GM08714 (cell line): ENCODE data around the gene OR10A6.

Experiments
- H3K4me3 ChIP-seq: fragments of 200-500 bp; sonication (Bioruptor generic); 2 replicates; pipeline ENCODE4 v1.5.1; 2014; ENCODE audit warnings: mild to moderate bottlenecking, low read length, inconsistent platforms
- ZNF274 ChIP-seq: IDR thresholded peaks from 2 replicates; pipeline ENCODE4 v1.6.1; 2012; ENCODE audit warnings: mild to moderate bottlenecking, low read depth, low read length

OR10A6 gene

DNA sequence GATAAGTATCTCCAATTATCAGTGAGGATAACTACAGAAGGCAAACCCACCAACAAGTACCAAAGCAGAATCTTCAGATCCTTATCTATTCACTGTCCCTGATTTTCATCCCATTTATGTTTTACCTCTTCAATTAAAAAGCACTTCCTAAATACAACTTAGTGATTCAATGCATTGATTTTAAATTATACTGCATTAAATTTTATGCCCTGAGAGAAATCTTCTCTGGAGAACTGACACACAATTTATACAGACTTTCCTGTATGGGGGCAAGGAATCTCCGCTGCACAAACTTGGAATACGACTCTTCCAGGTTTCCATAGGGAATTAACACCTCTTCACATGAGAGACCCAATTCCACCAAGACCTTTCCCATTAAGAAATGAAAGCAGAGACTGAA, 10.5 kb upstream of the OR10A6 start, which contains the start of gene OR10A3:
Gene OR10A3 (minus strand): TSS at position 101 of the 400 bp plus-strand sequence. CDS start 2,188 bp downstream, outside the sequence.
- no peak for TF ChIP-seq ZNF274
- H3K4me3 ChIP-seq = no peak within 1 kb of the TSS

DNA sequence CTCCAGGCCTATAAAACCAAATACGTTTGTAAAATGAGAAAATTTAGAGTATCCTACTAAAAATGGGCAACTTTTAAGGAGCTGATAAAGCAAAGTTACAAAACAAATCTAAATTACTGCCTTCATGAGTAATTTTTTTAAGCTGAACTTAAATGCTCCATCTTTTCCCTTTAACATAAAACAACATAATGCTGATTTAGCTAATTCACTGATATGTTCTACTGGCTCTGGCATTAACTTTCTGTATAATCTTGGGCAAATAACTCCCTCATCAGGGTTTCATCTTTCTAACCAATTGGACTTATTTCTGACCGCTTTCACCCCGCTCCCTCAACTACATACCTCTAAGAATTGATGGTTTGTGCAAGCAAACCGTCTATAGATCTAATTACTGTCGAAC, 10.1 kb upstream of the OR10A6 start:
- H3K4me3 ChIP-seq = no peak overlapping the region
- no peak for TF ChIP-seq ZNF274

DNA sequence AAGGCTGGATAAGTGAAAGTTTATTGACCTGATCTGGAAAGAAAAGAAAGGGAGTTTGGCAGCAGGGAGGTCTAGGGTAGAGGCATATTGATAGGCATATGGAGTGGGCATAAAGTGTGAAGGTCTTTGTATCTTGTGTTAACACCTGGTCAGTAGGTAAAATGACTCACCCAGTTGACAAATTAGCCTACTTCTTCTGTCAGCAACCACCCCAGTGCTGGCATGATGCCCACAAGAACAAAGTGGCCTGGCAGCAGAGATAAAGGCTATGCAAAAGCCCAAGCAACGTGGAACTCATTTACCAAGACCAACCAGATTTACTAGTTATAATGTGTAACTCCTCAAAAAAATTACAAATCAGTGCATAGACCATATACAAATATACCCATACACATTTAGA, 5.5 kb upstream of the OR10A6 start:
- TF ChIP-seq ZNF274 = no peak

DNA sequence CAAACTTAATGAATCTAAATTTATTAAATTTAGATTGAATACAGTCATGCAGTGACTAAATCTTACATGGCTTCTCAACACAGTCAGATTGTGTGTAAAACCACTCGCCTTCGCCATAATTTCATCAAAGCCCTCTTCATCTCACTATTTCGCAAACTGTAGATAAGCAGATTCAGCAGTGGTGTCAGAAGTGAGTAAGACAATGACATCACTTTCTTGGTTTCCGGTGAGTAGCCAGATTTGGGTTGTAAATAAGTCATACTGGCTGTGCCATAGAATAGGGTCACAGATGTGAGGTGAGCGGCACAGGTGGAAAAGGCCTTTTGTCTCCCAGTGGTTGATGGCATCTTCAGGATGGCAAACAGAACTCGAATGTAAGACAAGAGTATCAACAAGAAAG, 3.4 kb downstream of the OR10A6 start:
- H3K4me3 ChIP-seq = no peak overlapping the region
- no peak for TF ChIP-seq ZNF274

More for the DNA sequence above, 5.5 kb upstream of the OR10A6 start:
- H3K4me3 ChIP-seq = no peak overlapping the region

DNA sequence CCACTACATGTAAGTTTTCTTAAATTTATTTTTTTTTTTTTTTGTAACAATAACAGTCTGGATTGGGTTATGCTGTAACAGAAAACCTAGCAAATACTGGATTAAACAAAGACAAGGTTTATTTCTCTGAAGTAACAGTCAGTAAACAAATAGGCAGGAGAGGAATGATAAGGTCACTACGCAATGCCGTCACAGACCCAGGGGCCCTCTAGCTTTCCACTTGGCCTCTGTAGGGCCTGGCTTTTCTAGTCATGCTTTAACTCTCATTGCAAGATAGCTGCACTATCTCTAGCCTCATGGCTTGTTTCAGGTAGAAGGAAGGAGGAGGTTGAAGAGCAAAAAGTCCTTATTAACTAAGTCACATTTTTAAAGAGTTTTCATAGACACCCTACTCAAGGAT, 6.5 kb downstream of the OR10A6 start:
- TF ChIP-seq ZNF274 = no peak
- H3K4me3 ChIP-seq = no peak overlapping the region

DNA sequence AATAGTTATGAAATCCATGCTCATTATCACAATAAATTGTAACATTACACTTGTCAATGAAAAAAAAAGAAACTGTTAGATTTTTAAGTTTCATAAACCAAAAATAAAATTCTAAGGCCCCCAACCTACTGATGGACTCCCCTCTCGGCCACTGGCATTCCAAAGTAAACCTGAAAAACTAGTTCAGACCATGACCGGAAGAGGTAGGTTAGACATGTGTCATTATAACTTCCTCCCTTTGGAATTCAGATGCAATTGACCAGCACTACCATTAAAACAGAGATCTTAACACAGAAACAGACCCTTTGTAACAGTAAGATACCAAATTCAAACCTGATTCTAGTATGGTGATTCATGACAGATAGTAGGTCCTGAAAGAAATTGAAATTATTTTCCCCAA, 12.9 kb downstream of the OR10A6 start:
- TF ChIP-seq ZNF274 = no peak
- H3K4me3 ChIP-seq = no peak overlapping the region

DNA sequence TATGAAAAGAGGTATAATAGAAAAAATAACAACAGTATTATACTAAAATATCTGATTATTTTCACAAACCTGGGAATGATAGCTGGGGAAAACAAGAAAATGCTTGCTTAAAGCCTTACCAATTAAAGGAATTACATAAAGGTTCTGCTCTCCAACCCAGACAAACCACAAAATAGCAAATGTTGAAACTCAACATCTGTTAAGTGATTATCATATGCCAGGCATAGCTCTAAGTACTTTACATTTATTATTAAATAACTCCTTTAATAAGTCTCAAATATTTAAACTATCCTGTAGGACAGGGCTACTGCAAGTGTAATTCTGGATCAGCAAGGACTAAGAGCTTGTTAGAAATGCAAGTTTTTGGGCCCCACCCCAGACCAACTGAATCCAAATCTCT, 20.1 kb downstream of the OR10A6 start:
- TF ChIP-seq ZNF274 = no peak
- no peak overlapping the region for H3K4me3 ChIP-seq

DNA sequence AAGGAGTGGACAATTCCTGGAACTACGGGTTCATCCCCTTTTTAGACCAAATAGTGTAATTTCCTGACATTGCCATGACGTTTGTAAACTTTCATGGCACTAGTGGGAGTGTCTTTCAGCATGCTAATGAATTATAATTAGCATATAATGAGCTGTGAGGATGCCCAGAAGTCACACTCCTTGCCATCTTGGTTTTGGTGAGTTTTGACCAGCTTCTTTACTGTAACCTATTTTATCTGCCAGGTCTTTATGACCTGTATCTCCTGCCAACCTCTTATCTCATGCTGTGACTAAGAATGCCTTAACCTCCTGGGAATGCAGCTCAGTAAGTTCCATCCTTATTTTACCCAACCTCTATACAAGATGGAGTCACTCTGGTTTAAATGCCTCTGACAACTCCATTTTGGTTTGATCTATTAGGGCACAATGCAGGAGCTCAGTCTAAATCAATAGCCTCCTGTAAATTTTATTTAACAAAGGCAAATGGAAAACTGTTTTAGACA, 20.7 kb downstream of the OR10A6 start:
- H3K4me3 ChIP-seq = no peak overlapping the region
- TF ChIP-seq ZNF274 = no peak

DNA sequence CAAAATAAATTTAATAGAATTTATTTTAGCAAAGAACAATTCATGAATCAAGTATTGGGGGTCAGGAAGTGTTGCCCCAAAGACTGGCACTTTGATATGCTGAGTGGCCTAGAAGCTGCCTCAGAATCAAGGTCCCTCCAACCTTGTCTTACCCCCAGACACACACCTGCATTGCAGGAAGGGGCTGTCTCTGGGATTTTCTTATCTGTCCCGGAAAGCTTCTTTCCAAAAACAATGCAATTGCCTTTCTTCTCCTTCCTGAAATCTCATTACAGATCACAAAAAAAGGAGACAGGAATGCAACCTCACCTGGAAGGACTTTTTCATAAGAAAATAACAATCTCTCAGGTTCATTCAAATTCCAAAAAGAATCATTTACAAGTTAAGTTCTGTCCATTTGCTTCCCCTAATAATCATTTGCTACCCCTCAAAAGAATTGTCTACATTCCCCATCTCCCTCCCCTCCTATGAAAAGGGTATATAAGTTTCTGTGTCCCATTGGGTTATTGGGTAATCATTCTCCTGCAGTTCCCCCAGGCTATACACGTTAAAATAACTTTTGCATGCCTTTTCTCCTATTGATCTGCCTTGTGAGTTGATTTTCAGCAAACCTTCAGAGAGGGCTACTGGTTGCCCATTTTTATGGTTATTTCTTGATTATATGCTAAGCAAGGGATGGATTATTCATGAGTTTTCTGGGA, 21.3 kb downstream of the OR10A6 start:
- no peak for TF ChIP-seq ZNF274
- H3K4me3 ChIP-seq = no peak overlapping the region

DNA sequence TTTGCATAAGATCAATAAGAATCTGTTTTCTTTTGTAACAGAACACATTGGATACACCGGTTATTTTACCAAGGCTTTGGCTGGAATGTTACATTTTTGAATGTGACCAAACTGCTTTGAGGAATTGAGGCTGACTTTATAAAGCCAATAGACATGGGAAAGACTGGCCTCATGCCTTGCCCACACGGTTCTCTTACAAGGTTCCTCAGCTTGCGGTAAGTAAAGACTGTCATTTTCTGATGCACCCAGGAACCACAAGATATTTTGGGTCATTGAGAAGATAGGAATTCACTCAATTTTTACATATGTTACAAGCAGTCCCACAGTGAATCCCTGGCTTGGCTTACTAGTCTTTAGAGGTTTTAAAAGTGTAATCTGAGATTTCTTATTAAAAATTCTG, 23.9 kb downstream of the OR10A6 start:
- TF ChIP-seq ZNF274 = no peak
- H3K4me3 ChIP-seq = no peak overlapping the region

DNA sequence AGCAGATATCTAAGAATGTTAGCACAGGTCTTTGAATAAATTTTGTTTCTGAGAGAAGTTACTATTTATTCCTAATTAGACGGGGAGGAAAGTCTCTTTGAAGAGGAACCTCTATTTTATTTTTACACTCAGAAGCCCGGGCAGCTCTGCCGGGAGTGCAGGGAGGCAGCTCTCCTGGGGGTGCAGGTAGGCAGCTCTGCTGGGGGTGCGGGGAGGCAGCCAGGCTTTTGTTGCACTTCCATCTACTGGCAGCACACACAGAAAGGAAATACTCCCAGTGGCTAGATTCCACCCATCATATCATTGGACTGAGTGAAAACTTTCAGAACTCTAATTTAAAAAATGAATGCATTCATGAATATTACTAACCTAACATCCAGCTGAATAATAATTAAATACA, 24.6 kb downstream of the OR10A6 start:
- H3K4me3 ChIP-seq = no peak overlapping the region
- no peak for TF ChIP-seq ZNF274

DNA sequence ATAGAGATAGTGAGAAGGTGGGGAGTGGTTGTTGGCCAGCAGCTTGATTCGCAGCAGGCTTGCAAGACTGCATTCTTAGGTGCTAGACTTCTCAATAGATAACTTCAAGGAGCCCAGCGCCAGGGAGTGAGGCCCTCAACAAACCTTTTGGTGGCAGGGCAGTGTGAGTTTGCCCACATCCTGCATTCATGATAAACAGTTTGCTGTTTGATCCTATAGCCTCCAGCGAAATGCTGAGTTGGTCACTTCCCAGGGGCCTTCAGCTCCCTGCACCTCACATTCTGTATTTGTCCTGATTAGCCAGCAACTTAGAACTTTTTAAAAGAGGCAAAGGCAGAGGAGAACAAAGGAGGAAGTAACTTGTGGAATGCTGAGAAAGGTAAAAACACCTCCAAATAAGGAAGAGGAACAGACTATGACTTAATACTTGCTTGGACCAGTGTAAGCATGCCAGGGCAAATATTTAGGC, 25.1 kb downstream of the OR10A6 start:
- no peak for TF ChIP-seq ZNF274
- no peak overlapping the region for H3K4me3 ChIP-seq

DNA sequence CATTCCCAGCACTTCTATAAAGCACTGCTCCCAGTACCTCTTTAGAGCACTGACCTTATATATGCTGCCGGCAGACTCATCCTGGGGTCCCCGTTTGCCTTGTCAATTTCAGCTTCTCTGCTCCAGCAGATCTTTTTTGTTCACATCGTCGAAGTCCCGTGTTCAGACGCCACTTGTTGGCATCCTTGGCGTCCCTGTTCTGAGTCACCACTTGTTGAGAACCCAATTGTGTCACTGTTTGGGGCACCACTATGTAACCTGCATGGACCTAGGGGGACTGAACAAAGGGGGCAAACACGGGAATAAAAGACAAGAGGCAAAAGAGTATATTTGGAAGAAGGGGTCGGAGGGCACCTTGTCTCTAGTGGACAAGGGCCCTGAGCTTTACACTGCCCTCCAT, 25.5 kb downstream of the OR10A6 start:
- no peak for TF ChIP-seq ZNF274
- H3K4me3 ChIP-seq = no peak overlapping the region

DNA sequence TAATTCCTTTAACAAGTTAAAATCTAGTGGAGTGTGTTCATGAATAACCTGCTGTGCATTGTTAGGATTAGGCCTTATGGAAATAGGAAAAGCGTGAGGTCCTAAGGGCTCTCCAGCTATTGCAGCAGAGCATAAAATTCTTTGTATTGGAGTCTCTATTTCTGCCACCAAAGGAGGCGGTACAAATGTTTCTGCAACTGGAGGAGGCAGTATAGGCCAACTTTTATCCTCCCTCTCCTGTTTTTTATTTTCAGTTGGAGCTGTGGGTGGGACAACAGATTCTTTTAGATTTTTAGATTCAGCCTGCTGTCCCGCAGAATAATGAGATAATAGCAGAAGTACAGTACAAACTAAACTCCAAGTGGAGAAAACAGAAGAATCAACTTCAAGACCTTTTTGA, 26.2 kb downstream of the OR10A6 start:
- TF ChIP-seq ZNF274 = no peak
- H3K4me3 ChIP-seq = no peak overlapping the region

DNA sequence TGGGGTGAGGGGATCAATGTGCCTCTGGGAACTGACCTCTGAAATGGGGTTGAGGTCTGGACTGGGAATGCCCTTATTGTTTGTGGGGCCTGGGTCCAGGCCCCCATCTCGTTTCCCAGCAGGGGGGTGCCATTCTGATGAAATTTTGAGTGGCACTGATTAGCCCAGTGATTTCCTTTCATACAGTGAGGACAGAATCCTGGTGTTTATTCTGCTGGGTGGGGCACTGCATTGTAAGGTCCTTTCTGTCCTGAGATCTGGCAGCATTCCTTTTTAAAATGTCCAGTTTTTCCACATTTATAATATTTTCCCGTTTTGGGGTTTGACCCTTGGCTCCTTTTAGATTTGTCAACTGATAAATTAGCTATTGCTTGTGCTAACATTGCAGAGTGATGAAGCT, 27.1 kb downstream of the OR10A6 start:
- H3K4me3 ChIP-seq = no peak overlapping the region
- no peak for TF ChIP-seq ZNF274
